Hematopoietic multipotent progenitor cell (in vitro differentiated cells): ENCODE measurements around the gene PSPN. TPM values are rescaled to one million over a fixed set of nuclear protein-coding genes. Genes with fewer than 3 reads are reported as not detected.

Experiments
- DNase-seq, 3 donors: peaks; one replicate each; pipeline ENCODE4 v3.0.0-alpha.2; 2011 to 2015; ENCODE audit warnings: low read depth in 2 of 3, low spot score in 2 of 3
- total RNA-seq: library from RNA; depleted of rRNA; stranded (reverse); fragments of >200 nt; gene quantifications from one replicate; pipeline ENCODE4 v1.2.3, GENCODE V29; 2012

PSPN gene
- total RNA-seq: 2.2 TPM

DNA sequence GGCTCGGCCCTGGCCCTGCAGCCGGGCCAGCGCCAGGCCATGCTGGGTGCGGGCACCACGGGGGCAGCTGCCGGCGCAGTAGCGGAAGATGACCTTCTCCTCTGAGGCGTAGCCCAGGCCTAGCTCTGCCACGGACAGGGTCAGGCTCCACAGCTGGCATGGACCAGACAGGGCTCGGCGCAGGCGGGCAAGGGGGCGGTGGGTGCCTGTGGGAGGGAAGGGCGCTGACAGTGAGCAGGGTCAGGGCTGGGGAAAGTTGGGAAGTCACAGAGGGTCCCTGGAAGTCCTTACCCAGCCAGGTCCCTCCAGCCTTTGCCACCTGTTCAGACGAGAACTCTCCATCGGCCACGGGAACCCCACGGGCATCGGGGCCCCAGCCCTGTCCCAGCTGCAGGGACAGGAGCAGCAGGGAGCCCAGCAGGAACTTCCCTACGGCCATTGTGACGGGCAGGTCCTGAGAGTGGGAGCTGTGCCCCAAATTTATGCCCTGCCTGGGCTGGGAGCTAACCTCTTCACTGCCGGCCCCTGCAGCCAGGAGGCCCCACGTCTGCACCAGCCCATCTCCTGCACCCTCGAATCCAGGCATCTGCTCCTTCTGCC is at the start of gene PSPN:
Gene PSPN, minus strand, starts transcription at position 523 of the 600 bp plus-strand sequence. Its CDS starts 84 bp downstream, at position 439.
- DNase-seq: no peak

DNA sequence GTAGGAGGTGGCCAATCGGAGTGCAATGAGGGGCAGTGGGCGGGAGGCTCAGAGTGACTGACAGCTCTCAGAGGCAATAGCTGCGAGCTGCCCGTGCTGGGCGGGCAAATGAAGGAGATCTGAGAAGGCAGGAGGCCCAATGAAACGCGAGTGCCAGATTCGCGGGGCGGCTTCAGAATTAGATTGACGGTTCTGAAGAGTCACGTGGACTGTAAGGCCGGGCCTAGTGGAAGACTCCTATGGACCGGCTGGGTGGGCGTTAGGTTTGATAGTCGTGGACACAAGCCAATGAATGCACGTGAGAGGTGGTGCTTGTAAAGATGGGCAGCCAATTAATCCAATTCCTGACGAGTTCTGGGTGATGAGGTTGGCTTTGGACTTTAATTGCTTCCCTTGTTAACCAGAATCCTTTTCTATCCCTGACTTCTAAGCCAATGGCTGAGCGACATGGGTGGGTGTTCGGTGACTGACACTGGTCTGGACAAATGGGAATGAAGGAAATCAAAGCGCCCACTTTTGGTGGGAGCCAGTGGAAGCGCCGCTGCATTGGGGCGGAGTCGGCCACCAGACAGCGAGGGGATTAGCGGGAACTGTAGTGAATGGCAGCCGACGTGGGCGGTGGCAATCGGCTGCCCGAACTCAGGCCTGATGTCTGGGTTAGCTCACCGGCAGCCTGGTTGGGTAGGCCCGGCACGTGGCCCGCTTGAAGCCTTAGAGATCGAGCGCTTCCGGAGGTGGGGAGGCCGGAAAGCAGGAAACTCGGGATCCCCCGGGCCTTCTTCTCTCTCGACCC is 49.4 kb upstream of the PSPN start:
- DNase-seq: peak; percentile 90 to 100 (median 100)

DNA sequence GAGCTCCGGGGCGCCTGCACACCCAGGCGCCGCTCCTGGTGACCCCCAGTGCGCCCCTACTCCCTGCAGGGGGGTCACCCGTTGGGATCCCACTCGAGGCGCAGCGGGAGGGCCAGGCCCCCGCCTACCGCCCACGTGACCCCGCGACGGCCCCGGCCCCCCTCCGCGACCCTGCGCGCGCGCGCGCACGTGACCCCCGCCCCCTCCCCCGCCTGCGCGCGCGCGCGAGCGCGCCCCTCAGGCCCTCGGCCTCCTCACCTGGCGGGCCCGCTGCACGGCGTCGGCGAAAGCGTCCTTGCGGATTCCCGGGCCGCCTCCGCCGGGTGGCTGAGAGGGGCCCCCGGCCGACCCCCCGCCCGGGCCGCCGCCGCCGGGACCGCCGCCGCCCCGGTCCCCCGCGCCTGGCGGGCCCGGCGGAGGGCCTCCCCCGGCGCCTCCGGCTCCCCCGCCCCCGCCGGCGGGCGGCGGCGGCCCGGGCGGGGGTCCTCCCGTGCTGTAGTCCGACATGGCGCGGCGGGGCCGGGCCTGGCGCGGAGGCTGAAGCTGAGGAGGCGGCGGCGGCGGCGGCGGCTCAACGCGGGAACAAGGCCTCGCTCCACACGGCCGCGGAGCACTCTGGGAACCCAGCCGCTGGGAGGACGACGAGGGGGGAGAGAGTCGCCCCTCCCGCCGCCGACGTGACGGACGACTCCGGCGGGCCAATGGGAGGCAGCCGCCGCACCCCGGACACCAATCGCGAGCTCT is 48.6 kb upstream of the PSPN start, which contains the start of gene KHSRP:
Gene KHSRP, minus strand, starts transcription at position 617 of the 744 bp plus-strand sequence. Its CDS starts 110 bp downstream, at position 507.
- peak in 2 of 3 donors; percentile 28 to 31 for DNase-seq

GRCh38 chr19:6423499-6424194 is 47.9 kb upstream of the PSPN start:
- DNase-seq: peak in 2 of 3 donors; percentile 37 to 47

GRCh38 chr19:6421075-6422014 is 45.6 kb upstream of the PSPN start:
- DNase-seq: no peak

GRCh38 chr19:6418562-6418932 is 42.8 kb upstream of the PSPN start:
- no peak for DNase-seq

GRCh38 chr19:6417713-6418561 is 42.2 kb upstream of the PSPN start:
- DNase-seq: no peak

- no peak for DNase-seq
Measured at GRCh38 chr19:6416658-6417405, 41.1 kb upstream of the PSPN start.

- DNase-seq: no peak
Measured at GRCh38 chr19:6415591-6416190, 40.0 kb upstream of the PSPN start.

DNA sequence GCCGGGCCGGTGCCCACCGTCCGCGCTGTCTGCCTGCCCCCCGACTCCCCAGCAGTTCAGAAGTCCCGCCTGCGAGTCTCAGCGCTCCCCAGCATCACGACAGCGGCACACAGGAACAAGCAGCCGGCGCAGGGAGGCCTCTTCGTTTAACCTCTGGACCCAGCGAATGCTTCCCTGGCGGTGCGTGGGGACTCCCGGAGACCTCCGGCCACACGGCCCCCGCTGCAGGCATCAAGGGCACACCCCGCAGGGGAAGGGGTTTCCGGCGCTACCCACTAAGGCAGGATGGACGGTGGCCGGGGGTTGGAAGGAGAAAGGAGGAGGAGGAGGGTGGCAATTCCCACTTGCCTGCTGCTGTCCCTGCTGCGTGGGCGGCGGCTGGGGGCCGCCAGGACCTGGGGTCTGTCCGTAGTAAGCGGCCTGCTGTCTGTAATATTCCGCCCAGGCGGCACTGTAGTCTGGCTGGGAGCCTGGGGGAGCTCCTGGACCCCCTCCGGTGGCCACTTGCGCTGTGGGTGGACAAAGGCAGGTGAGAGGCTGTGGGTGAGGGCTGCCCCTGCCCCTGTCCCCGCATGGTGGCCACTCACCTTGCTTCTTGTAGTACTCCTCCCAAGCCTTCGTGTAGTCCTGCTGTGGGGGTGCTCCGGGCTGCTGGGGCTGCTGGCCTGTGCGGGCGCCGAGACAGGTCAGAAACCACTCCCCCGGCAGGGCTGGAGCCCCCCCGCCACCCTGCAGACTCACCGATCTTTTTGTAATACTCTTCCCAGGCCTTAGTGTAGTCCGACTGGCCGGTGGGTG is 39.3 kb upstream of the PSPN start:
- no peak for DNase-seq

- no peak for DNase-seq
Measured at GRCh38 chr19:6413721-6414643, 38.2 kb upstream of the PSPN start.

GRCh38 chr19:6413291-6413690 is 37.6 kb upstream of the PSPN start:
- no peak for DNase-seq

DNA sequence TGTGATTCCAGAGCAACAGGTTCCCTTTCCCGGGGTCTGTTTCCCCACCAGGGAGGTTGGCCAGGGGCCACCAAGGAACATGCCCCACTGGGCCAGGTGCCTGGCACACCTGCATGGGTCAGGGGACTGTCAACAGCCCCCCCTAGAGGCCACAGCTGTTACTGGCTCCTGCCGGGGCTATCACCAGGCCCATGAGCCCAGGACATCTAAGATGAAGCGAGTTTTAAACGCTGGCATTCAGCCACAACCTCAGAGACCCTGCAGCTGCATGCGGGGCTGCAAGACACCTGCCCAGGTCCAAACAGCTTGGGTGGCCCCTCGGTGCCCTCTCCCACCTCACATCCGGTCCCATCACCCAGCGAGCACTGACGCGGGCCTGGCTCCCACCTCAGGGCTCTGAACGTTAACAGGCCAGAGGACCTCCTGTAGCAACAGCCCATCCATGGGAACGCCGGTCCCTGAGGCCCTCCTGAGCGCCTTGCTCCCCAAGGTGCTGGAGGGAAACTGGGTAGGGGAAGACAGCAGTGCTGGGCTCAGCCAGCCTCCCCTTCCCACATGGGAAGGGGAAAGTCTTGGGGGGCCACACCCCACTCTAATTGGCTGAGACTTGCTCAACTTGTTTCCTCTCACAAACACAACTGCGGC is 36.8 kb upstream of the PSPN start:
- peak in 2 of 3 donors; percentile 29 to 45 for DNase-seq

DNA sequence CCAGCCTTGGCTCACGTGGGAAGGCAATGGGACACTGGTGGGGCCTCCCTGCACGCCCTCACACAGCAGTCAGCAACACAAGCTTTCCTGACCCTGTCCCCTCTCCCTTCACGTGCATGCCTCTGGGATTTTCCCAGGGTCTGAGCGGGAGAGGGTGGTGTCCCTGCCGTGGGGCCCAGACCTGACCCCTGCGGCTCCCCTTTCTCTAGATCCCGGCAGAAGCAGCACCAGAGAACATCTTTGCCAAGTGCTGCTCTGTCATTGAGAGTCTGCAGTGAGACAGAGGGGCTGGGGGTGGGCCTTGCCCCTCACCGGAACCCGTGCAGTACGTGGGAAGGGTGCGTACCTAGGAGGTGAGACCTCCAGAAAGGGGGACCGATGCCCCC is 36.3 kb upstream of the PSPN start:
- no peak for DNase-seq

DNA sequence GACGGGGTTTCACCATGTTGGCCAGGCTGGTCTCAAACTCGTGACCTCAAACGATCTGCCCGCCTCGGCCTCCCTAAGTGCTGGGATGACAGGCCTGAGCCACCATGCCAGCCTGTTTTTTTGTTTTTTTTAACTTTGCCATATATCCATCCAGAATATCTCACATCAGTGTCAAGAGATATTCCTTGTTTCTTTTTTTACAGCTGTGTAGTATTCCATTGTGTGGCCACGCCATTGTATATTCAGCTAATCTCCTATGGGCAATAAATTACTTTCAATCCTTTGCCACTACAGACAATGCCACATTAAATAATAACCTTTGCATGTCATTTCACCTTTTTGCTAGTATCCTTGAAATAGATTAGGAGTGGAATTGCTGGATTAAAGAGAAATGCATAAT is 33.6 kb upstream of the PSPN start:
- DNase-seq: no peak
